Tracheal epithelial cell (primary cell): Measurements from ENCODE around the gene HSPA5. TPM values are rescaled to one million over a fixed set of nuclear protein-coding genes. Genes with fewer than 3 reads are reported as not detected.

ENCODE experiments used
- total RNA-seq: library from RNA; depleted of rRNA; stranded (reverse); fragments of >200 nt; gene quantifications from 2 replicates; pipeline ENCODE4 v1.2.1, GENCODE V29; 2014

Gene HSPA5
- 206 and 224 TPM in 2 replicates for total RNA-seq

DNA sequence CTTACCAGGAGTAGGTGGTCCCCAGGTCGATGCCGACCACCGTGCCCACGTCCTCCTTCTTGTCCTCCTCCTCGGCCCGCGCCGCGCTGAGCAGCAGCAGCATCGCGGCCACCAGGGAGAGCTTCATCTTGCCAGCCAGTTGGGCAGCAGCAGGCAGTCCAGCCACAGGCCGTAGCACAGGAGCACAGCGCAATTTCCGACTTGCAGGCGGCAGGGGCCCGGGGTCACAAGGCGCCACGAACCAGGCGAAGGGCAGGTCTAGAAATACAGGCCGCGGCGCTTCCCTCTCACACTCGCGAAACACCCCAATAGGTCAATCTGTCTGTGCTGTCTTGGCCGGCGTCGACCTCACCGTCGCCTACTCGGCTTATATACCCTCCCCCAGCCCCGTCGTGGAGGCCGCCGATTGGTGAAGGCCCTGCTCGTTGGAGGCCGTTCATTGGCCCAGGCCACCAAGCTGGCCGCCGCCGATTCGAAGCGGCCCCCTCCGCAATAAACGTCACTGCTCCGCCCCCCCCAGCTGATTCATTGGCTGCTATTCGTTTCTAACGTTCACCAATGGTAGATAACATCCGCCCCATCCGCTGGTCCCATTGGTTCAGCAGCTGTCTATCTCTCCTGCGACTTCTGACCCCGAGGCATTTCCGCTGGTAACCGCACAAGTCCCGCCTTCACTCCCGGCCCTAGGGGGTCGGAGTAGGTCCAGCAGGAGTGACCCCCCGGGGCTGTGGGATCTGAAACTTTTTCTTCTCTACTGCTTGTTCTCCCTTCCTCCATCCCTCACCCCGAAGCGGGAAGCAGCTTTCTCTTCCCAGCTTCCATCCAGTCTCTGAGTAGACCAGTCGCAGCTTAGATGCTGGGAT lies at the start of gene HSPA5:
HSPA5 (minus strand) TSS at position 344 of the 863 bp plus-strand sequence; CDS start at position 127, 217 bp downstream.

DNA sequence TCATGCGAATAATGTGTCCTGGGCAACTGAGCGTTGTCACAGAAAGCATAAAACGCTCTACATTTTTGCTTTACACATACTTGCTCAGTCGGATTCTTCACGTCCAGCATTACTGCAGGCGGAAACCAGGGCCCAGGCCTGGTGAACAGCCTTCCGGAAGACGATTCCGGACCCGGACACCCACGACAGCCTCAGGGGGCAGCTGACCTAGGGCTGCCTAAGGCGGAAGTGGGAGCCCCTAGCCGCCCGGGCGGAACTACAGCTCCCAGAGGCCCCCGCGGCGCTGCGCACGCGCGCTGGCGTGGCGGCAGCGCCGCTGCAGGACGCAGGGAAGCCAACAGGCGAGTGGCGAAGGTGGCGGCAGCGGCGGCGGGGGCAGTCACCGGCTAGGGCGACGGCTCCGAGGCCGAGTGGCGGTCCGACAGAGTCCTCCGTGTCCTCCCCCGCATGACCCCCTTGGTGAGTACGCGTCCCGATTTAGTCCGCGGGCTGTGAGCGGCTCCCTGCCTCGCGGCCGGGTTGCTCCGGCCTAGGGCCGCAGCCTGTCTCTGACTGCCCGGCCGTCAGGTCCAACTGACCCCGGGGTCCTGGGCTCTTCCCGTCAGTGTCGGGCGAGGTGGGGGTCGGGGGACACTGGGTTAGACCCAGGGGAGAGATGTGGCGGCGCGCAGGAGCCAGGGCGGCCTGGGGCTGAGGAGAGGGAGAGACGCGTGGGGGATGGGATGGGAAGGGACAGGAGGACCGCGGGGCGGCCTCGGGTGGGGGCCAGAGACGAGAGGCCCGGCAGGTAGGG lies 20.6 kb upstream of the HSPA5 start, which contains the start of gene GAPVD1:
GAPVD1 (plus strand) TSS at position 326 of the 793 bp plus-strand sequence. CDS start 37,096 bp downstream, outside the sequence.

DNA sequence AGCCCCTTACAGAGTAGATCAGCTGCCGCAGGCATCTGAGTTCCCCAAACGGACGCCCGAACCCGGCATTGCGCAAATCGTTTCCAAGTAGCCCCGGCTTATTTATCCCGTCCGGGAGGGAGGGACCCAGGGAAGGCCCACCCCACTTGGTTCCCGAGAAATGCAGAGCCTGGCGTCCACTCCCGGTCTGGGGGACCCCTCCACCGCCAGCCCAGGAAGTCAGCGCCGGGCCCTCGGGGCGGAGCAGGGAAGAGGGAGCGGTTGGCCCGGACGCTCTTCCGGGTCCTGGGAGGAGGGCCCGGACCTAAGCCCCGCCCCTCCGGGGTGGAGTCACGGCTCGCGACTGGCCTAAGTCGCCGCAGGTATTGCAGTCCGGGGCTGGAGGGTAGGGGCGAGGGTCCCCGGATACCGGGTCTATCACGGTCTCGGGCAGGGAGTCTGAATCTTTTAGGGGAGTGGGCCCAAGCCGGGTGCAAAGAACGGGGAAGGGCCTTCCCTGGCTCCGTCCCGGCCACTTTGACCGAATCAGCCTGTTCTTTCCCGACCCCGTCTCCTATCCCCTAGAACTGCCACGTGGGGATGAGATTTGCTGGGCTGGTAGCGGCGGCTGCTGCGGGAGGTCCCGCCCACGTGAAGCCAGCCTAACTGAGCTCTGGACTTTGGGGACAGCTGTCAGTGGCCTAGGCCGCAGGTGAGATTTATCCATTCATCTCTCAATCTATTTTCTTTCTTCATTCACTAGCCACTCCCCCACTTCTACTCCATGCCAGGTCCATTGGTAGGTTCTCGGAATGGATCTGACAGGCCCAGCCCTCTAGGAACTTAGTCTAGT lies 40.7 kb downstream of the HSPA5 start, which contains the start of gene RABEPK:
RABEPK (plus strand) TSS at position 327 of the 832 bp plus-strand sequence. CDS start 2,472 bp downstream, outside the sequence.

DNA sequence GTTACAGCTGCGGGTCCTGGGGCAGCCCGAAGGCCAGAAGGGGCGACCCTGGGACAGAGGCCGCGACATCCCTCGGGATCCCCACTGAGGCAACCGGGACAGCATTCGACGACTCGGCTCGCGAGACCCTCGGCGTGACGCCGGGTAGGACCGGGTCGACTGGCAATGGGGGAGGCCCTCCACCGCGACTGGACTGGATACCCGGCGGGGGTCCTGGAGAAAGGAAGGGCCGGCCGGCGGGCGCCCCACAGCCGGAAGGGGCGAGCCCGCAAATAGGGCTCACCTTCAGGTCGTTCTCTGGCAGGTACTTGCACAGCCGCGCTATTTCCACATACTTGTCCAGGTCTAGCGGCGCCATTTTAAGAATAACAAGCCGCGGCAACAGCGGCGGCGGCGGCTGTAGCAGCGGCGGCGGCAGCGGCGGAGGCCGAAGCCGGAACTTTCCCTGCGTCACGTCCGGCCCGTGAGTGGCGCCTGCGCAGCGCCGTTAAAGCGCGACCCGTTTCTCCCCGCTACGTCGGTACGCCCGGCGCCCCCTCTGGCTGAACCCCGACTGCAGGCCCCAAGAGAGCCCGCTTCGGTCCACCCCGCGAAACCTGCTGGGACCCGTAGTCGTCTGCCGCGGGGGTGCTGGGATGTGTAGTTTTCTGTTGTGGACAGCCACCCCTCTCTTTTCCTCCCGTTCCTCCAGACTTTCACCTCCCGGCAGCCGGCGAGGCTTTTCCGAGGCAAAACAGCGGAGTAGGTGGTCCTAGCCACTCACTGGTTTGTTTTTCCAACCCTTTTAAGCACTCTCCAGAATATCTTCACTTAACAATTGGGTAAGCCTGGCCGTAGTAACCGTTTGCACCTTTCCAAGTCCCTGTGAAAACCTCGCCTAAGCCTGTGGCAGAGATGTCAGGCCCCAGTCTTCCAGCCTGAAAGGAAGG lies 51.5 kb downstream of the HSPA5 start, which contains the start of gene PPP6C:
PPP6C (minus strand) TSS at position 443 of the 929 bp plus-strand sequence; CDS start at position 358, 85 bp downstream.

Other genes starting within 250 kb of the HSPA5 start
- 3.9 and 6.0 TPM in 2 replicates for gene SCAI, start 97.8 kb downstream of the HSPA5 start, total RNA-seq
- gene PPP6C, start 51.5 kb downstream of the HSPA5 start, total RNA-seq = 11.8 and 15.1 TPM in 2 replicates
- 29.0 and 38.6 TPM in 2 replicates for gene RABEPK, start 40.8 kb downstream of the HSPA5 start, total RNA-seq
- gene GAPVD1, start 20.5 kb upstream of the HSPA5 start, total RNA-seq = 37.6 and 61.6 TPM in 2 replicates